K562 (cell line): Measurements from ENCODE around the gene GDAP1L1. TPM values are rescaled to one million over a fixed set of nuclear protein-coding genes. Genes with fewer than 3 reads are reported as not detected.

Source experiments
- ATAC-seq: fragments of 200-7000 bp; cut with Tn5 transposase; 3 replicates; pipeline ENCODE4 v1.9.1; 2020; ENCODE audit warnings: moderate library complexity
- BruUV-seq: library from RNA; stranded (reverse); fragments of 400-500 nt; replicated peaks from 2 replicates; lab custom pipeline; 2021; lab: Mats Ljungman, UMichigan
- CTCF ChIA-PET: fragments of 300-600 bp; formaldehyde crosslinking; extraction: SDS; loops from one replicate; lab custom pipeline; 2021; ENCODE audit warnings: low intra/inter-chr PET ratio; lab: Yijun Ruan, JAX
- POLR2A ChIA-PET: fragments of 300-600, 350-650 bp; sonication (Branson Sonifier 250); formaldehyde crosslinking; extraction: SDS; loops from one replicate; lab custom pipeline; 2021; ENCODE audit warnings: antibody characterized with exemption, inconsistent platforms; lab: Yijun Ruan, JAX
- DNase-seq, 4 experiments: peaks; one replicate each; pipeline versions ENCODE4 v3.0.0 to v3.0.0-alpha.2; 2011 to 2018; ENCODE audit warnings: low spot score in 3 of 4, mixed read lengths in 3 of 4; ENCODE audit errors: extremely low read depth in 1 of 4
- FAIRE-seq: peaks from 2 replicates; lab custom pipeline; 2011; peaks lifted over from hg19 to GRCh38; lab: Jason Lieb, UNC
- H2AFZ ChIP-seq: 2 replicates; pipeline ENCODE4 v1.6.0; 2011; ENCODE audit warnings: low read depth, low read length, control low read depth, inconsistent platforms
- H3K27ac ChIP-seq: fragments of 200-600 bp; 3 replicates; pipeline ENCODE4 v1.8.0; 2011; ENCODE audit warnings: low read depth, mild to moderate bottlenecking, control low read depth, inconsistent platforms, low read length, moderate library complexity, mixed read lengths; ENCODE audit errors: extremely low read depth
- H3K27me3 ChIP-seq, 2 experiments: fragments of 300-600 bp in 1 of 2; 2 replicates in 1 of 2; 3 replicates in 1 of 2; pipeline versions ENCODE4 v1.6.0 to v1.8.0; 2011; ENCODE audit warnings: inconsistent platforms in 2 of 2, low read length in 2 of 2, mild to moderate bottlenecking in 1 of 2, mixed read lengths in 1 of 2, moderate library complexity in 1 of 2; ENCODE audit not compliant: control insufficient read depth in 2 of 2, insufficient read depth in 2 of 2
- H3K36me3 ChIP-seq: fragments of 300-600 bp; 3 replicates; pipeline ENCODE4 v1.8.0; 2011; ENCODE audit warnings: mild to moderate bottlenecking, low read length, inconsistent platforms; ENCODE audit not compliant: control insufficient read depth, insufficient read depth
- H3K4me1 ChIP-seq, 2 experiments: fragments of 200-600 bp in 1 of 2; replicated peaks in 1 of 2; 2 replicates in 1 of 2; 3 replicates in 1 of 2; pipeline versions ENCODE4 v1.5.1 to v1.8.0; 2011; ENCODE audit warnings: inconsistent platforms in 2 of 2, low read length in 2 of 2, mild to moderate bottlenecking in 1 of 2, mixed read lengths in 1 of 2, moderate library complexity in 1 of 2; ENCODE audit not compliant: control insufficient read depth in 2 of 2, insufficient read depth in 2 of 2
- H3K4me2 ChIP-seq: 2 replicates; pipeline ENCODE4 v1.6.1; 2011; ENCODE audit warnings: low read length, control low read depth, inconsistent platforms, mixed read lengths; ENCODE audit not compliant: insufficient read depth
- H3K4me3 ChIP-seq: fragments of 200-600 bp; sonication (generic), shearing (Covaris generic); 2 replicates; pipeline ENCODE4 v1.5.1; 2016; ENCODE audit warnings: control low read depth, inconsistent platforms
- H3K79me2 ChIP-seq: fragments of 200-600 bp; 3 replicates; pipeline ENCODE4 v1.8.0; 2011; ENCODE audit warnings: low read length, inconsistent platforms; ENCODE audit not compliant: control insufficient read depth, insufficient read depth
- H3K9ac ChIP-seq, 2 experiments: 2 replicates each; pipeline versions ENCODE4 v1.6.0 to v1.6.1; 2011; ENCODE audit warnings: low read depth in 2 of 2, low read length in 2 of 2, control low read depth in 1 of 2, inconsistent platforms in 1 of 2, mild to moderate bottlenecking in 1 of 2, mixed read lengths in 1 of 2; ENCODE audit not compliant: insufficient read depth in 1 of 2
- H3K9me1 ChIP-seq: one replicate; pipeline ENCODE4 v1.6.0; 2011; ENCODE audit warnings: inconsistent platforms, mild to moderate bottlenecking, low read length, moderate library complexity; ENCODE audit not compliant: control insufficient read depth, insufficient read depth
- H3K9me3 ChIP-seq: replicated peaks from 2 replicates; pipeline ENCODE4 v1.5.1; 2011; ENCODE audit warnings: low read depth, low read length, inconsistent platforms; ENCODE audit not compliant: control insufficient read depth, insufficient read depth
- H4K20me1 ChIP-seq: replicated peaks from 2 replicates; pipeline ENCODE4 v1.6.1; 2011; ENCODE audit warnings: low read length, inconsistent platforms, mixed read lengths; ENCODE audit not compliant: control insufficient read depth, insufficient read depth
- CREM ChIP-seq: IDR thresholded peaks from 2 replicates; pipeline ENCODE4 v1.6.1; 2014; ENCODE audit warnings: antibody characterized with exemption, low read depth
- FIP1L1 ChIP-seq: fragments of 200-400 bp; formaldehyde crosslinking; IDR thresholded peaks from 2 replicates; pipeline ENCODE4 v1.6.1; 2018; ENCODE audit warnings: mild to moderate bottlenecking, low read depth, low read length; ENCODE audit not compliant: poor library complexity, severe bottlenecking
- FOXJ3 ChIP-seq: sonication (generic); formaldehyde crosslinking; IDR thresholded peaks from 2 replicates; pipeline ENCODE4 v1.4.0; 2020; ENCODE audit warnings: mild to moderate bottlenecking, missing genetic modification reagents
- HNRNPUL1 ChIP-seq: fragments of 200-400 bp; formaldehyde crosslinking; IDR thresholded peaks from 2 replicates; pipeline ENCODE4 v1.6.1; 2017; ENCODE audit warnings: low read length
- MEIS2 ChIP-seq: fragments of 450-650 bp; IDR thresholded peaks from 2 replicates; pipeline ENCODE4 v1.6.1; 2014; ENCODE audit warnings: mild to moderate bottlenecking; ENCODE audit not compliant: partially characterized antibody
- NCOR1 ChIP-seq: fragments of 450-650 bp; IDR thresholded peaks from 2 replicates; pipeline ENCODE4 v1.6.1; 2016; ENCODE audit warnings: mild to moderate bottlenecking, moderate library complexity
- PHB2 ChIP-seq: fragments of 450-650 bp; IDR thresholded peaks from 2 replicates; pipeline ENCODE4 v1.6.1; 2017; ENCODE audit warnings: low read depth
- RFX1 ChIP-seq: fragments of 450-650 bp; IDR thresholded peaks from 2 replicates; pipeline ENCODE4 v1.6.1; 2016; ENCODE audit warnings: mild to moderate bottlenecking, moderate library complexity
- ZNF217 ChIP-seq: sonication (generic); formaldehyde crosslinking; IDR thresholded peaks from 2 replicates; pipeline ENCODE4 v1.8.0; 2022; ENCODE audit warnings: mild to moderate bottlenecking, missing genetic modification reagents
- ZNF511 ChIP-seq: sonication (generic); formaldehyde crosslinking; IDR thresholded peaks from 2 replicates; pipeline ENCODE4 v1.8.0; 2022; ENCODE audit warnings: mild to moderate bottlenecking, missing genetic modification reagents
- ZNF518B ChIP-seq: fragments of 250-450 bp; sonication (Bioruptor Pico); IDR thresholded peaks from 2 replicates; pipeline ENCODE4 v1.5.0; 2021; ENCODE audit warnings: mild to moderate bottlenecking, moderate library complexity
- ZNF561 ChIP-seq: fragments of 450-650 bp; formaldehyde crosslinking; conservative IDR thresholded peaks from 2 replicates; pipeline ENCODE4 v1.4.0; 2020; ENCODE audit warnings: mild to moderate bottlenecking, moderate library complexity
- ZNF583 ChIP-seq: fragments of 250-450 bp; sonication (Bioruptor Pico); IDR thresholded peaks from 2 replicates; pipeline ENCODE4 v1.4.0; 2020
- WGBS: fragments of 100-300 bp; shearing (Covaris generic); methylation state at CpG from one replicate; pipeline ENCODE4 v1.1.6; 2016; ENCODE audit warnings: low coverage, mixed read lengths; ENCODE audit not compliant: insufficient coverage; ENCODE audit errors: missing lambda C conversion rate; 5-methylcytosine and 5-hydroxymethylcytosine counted together
- in situ Hi-C: fragments of 300-500 bp; cut with MboI; formaldehyde crosslinking; loops from 4 replicates; pipeline ENCODE4 v1.15.0; 2018; ENCODE audit warnings: inconsistent platforms, mixed read lengths
- intact Hi-C: fragments of 100-400 bp; cut with micrococcal nuclease; formaldehyde crosslinking; loops from 2 replicates; pipeline ENCODE4 v1.14.2; 2022
- polyA plus RNA-seq, 8 experiments: library from polyadenylated mRNA; depleted of rRNA in 4 of 8; stranded (reverse) in 5 of 8; unstranded in 3 of 8; fragments of >200 nt; fragmentation: Nextera tagmentation in 2 of 8; fragmentation: Illumina TruSeq in 1 of 8; extraction: Ambion mirVana in 2 of 8; extraction: Trizol in 1 of 8; gene quantifications; 2 replicates each; pipeline versions ENCODE4 v1.2.1 to v1.2.3, GENCODE V29; 2011 to 2014; ENCODE audit warnings: inconsistent platforms in 1 of 8, missing spikeins in 1 of 8
- total RNA-seq, 7 experiments: library from RNA; depleted of rRNA in 6 of 7; stranded (reverse); fragments of >200 nt in 6 of 7; fragmentation: Illumina TruSeq in 2 of 7; extraction: Trizol in 2 of 7; gene quantifications; 2 replicates each; pipeline versions ENCODE4 v1.2.1 to v1.2.3, GENCODE V29; 2011 to 2021; ENCODE audit warnings: low replicate concordance in 1 of 7
- TF ChIP-seq, protein P1 (sequence below): fragments of 450-650 bp; IDR thresholded peaks from 2 replicates; pipeline ENCODE4 v1.7.1; 2018; ENCODE audit warnings: mild to moderate bottlenecking, low read depth; ENCODE audit not compliant: partially characterized antibody
- TF ChIP-seq, protein P2 (sequence below): fragments of 450-650 bp; formaldehyde crosslinking; IDR thresholded peaks from 2 replicates; pipeline ENCODE4 v1.4.0; 2020; ENCODE audit warnings: mild to moderate bottlenecking, moderate library complexity

The GDAP1L1 gene
- total and polyA plus RNA-seq, 9 of the 15 experiments (the other 6 are each of a cell fraction or from before 2014, with no cell fraction given): 0.06 to 0.40 (median 0.19) TPM; not detected in 5

GRCh38 chr20:44207126-44207723, 39.9 kb upstream of the GDAP1L1 start:
- no peak for ATAC-seq
- no peak overlapping the region for H2AFZ ChIP-seq
- H3K4me1 ChIP-seq: peaks cover 23 to 29% of the 10 kb centered on the region in 2 experiments
- 31% methylated on average over 3 of the region's 3 CpGs for WGBS
- H3K36me3 ChIP-seq: peaks cover 32% of the 10 kb centered on the region
- H3K9me1 ChIP-seq: no peaks in the 10 kb centered on the region
- peak; percentile 29 for FAIRE-seq
- H3K4me3 ChIP-seq: no peak overlapping the region
- no peak for DNase-seq
- H3K4me2 ChIP-seq: no peak overlapping the region
- intact Hi-C loops: no loop called here
- 0 out of 2 replicates have a peak, but pooled peaks cover 4% of the 10 kb centered on the region for H4K20me1 ChIP-seq
- ChIA-PET CTCF (no interaction called here), POLR2A (no interaction called here)
- H3K9ac ChIP-seq: peak overlapping the region in 1 of 2 experiments; percentile 37; a peak in 1 of 4 replicates
- peaks cover 50% of the 10 kb centered on the region for H3K79me2 ChIP-seq
- H3K9me3 ChIP-seq: no peaks in the 10 kb centered on the region
- in situ Hi-C loops: no loop called here
- H3K27ac ChIP-seq: no peak overlapping the region
- TF ChIP-seq, protein P1, sequence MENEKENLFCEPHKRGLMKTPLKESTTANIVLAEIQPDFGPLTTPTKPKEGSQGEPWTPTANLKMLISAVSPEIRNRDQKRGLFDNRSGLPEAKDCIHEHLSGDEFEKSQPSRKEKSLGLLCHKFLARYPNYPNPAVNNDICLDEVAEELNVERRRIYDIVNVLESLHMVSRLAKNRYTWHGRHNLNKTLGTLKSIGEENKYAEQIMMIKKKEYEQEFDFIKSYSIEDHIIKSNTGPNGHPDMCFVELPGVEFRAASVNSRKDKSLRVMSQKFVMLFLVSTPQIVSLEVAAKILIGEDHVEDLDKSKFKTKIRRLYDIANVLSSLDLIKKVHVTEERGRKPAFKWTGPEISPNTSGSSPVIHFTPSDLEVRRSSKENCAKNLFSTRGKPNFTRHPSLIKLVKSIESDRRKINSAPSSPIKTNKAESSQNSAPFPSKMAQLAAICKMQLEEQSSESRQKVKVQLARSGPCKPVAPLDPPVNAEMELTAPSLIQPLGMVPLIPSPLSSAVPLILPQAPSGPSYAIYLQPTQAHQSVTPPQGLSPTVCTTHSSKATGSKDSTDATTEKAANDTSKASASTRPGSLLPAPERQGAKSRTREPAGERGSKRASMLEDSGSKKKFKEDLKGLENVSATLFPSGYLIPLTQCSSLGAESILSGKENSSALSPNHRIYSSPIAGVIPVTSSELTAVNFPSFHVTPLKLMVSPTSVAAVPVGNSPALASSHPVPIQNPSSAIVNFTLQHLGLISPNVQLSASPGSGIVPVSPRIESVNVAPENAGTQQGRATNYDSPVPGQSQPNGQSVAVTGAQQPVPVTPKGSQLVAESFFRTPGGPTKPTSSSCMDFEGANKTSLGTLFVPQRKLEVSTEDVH: no peak
- TF ChIP-seq HNRNPUL1: no peak
- no peak for TF ChIP-seq ZNF583 (CRISPR knock-in tag)
- no peak for TF ChIP-seq ZNF518B (CRISPR knock-in tag)
- TF ChIP-seq ZNF561: no peak
- TF ChIP-seq ZNF511 (CRISPR knock-in tag): no peak
- TF ChIP-seq FOXJ3: no peak
- TF ChIP-seq FIP1L1: no peak
- no peak for TF ChIP-seq MEIS2
- TF ChIP-seq, protein P2, sequence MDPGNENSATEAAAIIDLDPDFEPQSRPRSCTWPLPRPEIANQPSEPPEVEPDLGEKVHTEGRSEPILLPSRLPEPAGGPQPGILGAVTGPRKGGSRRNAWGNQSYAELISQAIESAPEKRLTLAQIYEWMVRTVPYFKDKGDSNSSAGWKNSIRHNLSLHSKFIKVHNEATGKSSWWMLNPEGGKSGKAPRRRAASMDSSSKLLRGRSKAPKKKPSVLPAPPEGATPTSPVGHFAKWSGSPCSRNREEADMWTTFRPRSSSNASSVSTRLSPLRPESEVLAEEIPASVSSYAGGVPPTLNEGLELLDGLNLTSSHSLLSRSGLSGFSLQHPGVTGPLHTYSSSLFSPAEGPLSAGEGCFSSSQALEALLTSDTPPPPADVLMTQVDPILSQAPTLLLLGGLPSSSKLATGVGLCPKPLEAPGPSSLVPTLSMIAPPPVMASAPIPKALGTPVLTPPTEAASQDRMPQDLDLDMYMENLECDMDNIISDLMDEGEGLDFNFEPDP (CRISPR knock-in tag): no peak
- TF ChIP-seq RFX1: no peak
- TF ChIP-seq PHB2: no peak
- no peak for TF ChIP-seq NCOR1
- TF ChIP-seq ZNF217: no peak
- TF ChIP-seq CREM: no peak
- no TSS peak for BruUV-seq
- H3K27me3 ChIP-seq: no peaks in the 10 kb centered on the region
